Activated CD8-positive, alpha-beta memory T cell treated with anti-CD3 and anti-CD28 coated beads for 48 hours (primary cell): ENCODE data around the gene ABCD1.

Source experiments
- DNase-seq, 3 experiments: peaks; one replicate each; pipeline ENCODE4 v3.0.0-alpha.2; 2020; ENCODE audit warnings: low read depth in 2 of 3, low spot score in 2 of 3

Gene ABCD1

GRCh38 chrX:153783378-153784013 lies 58.8 kb downstream of the ABCD1 start:
- no peak for DNase-seq

GRCh38 chrX:153784325-153784967 lies 59.8 kb downstream of the ABCD1 start:
- DNase-seq = no peak

GRCh38 chrX:153786669-153787068 lies 62.0 kb downstream of the ABCD1 start:
- DNase-seq = no peak

GRCh38 chrX:153789654-153790053 lies 65.0 kb downstream of the ABCD1 start:
- no peak for DNase-seq

GRCh38 chrX:153791104-153791852 lies 66.6 kb downstream of the ABCD1 start:
- no peak for DNase-seq

GRCh38 chrX:153792368-153792767 lies 67.7 kb downstream of the ABCD1 start:
- DNase-seq = no peak

GRCh38 chrX:153793291-153793690 lies 68.6 kb downstream of the ABCD1 start:
- no peak for DNase-seq
